Kidney (tissue), 14 donors: ENCODE measurements around the gene PARP12. TPM values are rescaled to one million over a fixed set of nuclear protein-coding genes. Genes with fewer than 3 reads are reported as not detected.

Source experiments
- DNase-seq, 5 donors: peaks; one replicate each; pipeline ENCODE4 v3.0.0-alpha.2; 2013 to 2020
- FAIRE-seq: peaks from 2 replicates; lab custom pipeline; 2012; peaks lifted over from hg19 to GRCh38; lab: Jason Lieb, UNC
- H3K27ac ChIP-seq, 2 donors: one replicate each; pipeline ENCODE4 v1.7.0; 2013; ENCODE audit warnings: low read depth in 2 of 2, low read length in 2 of 2, inconsistent platforms in 1 of 2
- H3K27me3 ChIP-seq: one replicate; pipeline ENCODE4 v1.7.1; 2013; ENCODE audit warnings: low read length, inconsistent platforms; ENCODE audit not compliant: control insufficient read depth, insufficient read depth
- H3K36me3 ChIP-seq, 3 donors: one replicate each; pipeline versions ENCODE4 v1.7.0 to v1.7.1; 2013; ENCODE audit warnings: low read length in 3 of 3, control low read depth in 1 of 3, inconsistent platforms in 1 of 3; ENCODE audit not compliant: insufficient read depth in 3 of 3, control insufficient read depth in 2 of 3
- H3K4me1 ChIP-seq, 3 donors: one replicate each; pipeline versions ENCODE4 v1.7.0 to v1.7.1; 2013; ENCODE audit warnings: low read length in 3 of 3, inconsistent platforms in 1 of 3, low read depth in 1 of 3; ENCODE audit not compliant: control insufficient read depth in 2 of 3, insufficient read depth in 2 of 3
- H3K4me3 ChIP-seq, 3 donors: one replicate each; pipeline versions ENCODE4 v1.7.0 to v1.8.1; 2013; ENCODE audit warnings: low read length in 3 of 3, control low read depth in 1 of 3, inconsistent platforms in 1 of 3
- H3K9ac ChIP-seq, 3 donors: one replicate each; pipeline versions ENCODE4 v1.7.0 to v1.7.1; 2013; ENCODE audit warnings: low read length in 3 of 3, control low read depth in 1 of 3, inconsistent platforms in 1 of 3
- H3K9me3 ChIP-seq, 3 donors: one replicate each; pipeline versions ENCODE4 v1.7.0 to v1.7.1; 2013; ENCODE audit warnings: low read length in 3 of 3, control low read depth in 1 of 3, inconsistent platforms in 1 of 3; ENCODE audit not compliant: control insufficient read depth in 2 of 3, insufficient read depth in 1 of 3
- intact Hi-C: fragments of 100-400 bp; cut with DNase I; formaldehyde crosslinking; loops from one replicate; pipeline ENCODE4 v1.11.1; 2022
- polyA plus RNA-seq: library from polyadenylated mRNA; stranded (reverse); fragments of 350-450 nt; fragmentation: Illumina TruSeq; extraction: RNeasy Lipid Tissue Mini Kit (QIAGEN cat#74804); gene quantifications from one replicate; pipeline ENCODE4 v1.2.3, GENCODE V29; 2014; ENCODE audit warnings: low read depth, low replicate concordance; ENCODE audit not compliant: insufficient read depth
- total RNA-seq: library from RNA; stranded (reverse); fragmentation: NEBNext Ultra II Directional; extraction: Animal tissue kit (Norgen Biotek cat#: 25700); gene quantifications from one replicate; pipeline ENCODE4 v1.2.1, GENCODE V29; 2021
- TF ChIP-seq, protein P1 (sequence below): IDR thresholded peaks from 3 replicates; pipeline ENCODE4 v1.5.1; 2012; ENCODE audit warnings: mild to moderate bottlenecking, moderate library complexity, borderline replicate concordance; ENCODE audit not compliant: insufficient read depth; ENCODE audit errors: extremely low read depth
- donor health status: control.
- donor health status: control.
- donor health status: control.
- donor health status: control.
- donor health status: control.
- donor health status: DM: yes; HTN: yes; CAD: no.
- donor health status: Normal renal cell carcinoma (clear cell type).

Gene PARP12
- total and polyA plus RNA-seq, 2 donors from 2014 or later: 15.2 to 40.2 TPM

DNA sequence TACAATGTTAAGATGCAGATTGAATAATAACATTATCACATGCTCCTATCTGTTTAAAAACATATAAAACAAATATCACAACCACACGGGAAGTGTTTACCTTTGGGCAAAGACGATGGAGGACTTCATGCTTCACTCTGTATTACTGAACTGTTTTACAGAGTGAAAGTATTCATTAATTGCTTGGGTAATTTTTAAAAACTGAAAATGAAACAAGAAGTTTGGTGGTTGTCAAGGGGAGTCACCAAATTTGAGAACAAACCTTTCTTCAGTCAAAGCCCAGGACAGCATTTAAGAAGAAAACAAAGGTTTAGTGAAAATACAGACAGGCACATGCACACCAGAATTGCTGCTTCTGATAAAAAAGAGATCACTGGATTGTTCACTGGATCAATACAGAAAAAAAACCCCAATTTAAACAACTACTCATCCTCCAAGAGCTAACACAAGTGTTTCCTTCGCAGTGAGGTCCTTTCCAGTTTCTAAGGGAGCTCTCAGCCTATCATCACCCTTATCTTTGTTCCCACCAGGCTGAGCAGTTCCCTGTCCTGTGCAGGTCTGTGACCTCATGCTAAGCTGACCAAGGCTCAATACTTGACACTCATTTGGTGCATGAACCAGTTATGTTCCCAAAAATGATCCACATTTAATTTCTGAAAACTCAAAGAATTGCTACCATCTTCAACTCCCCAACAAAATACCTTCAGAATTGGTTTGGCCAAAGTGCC, 8.8 kb downstream of the PARP12 start:
- Histone ChIP-seq H3K9me3 (no peaks in the 10 kb centered on the region), H3K36me3 (peaks cover 0 to 6% (median 0%) of the 10 kb centered on the region in 3 donors), H3K9ac (no peak overlapping the region), H3K4me3 (no peak overlapping the region), H3K27ac (no peak overlapping the region), H3K4me1 (no peaks in the 10 kb centered on the region), H3K27me3 (no peaks in the 10 kb centered on the region)
- DNase-seq (no peak), FAIRE-seq (no peak)
- intact Hi-C loops: no loop called here
- TF ChIP-seq, protein P1, sequence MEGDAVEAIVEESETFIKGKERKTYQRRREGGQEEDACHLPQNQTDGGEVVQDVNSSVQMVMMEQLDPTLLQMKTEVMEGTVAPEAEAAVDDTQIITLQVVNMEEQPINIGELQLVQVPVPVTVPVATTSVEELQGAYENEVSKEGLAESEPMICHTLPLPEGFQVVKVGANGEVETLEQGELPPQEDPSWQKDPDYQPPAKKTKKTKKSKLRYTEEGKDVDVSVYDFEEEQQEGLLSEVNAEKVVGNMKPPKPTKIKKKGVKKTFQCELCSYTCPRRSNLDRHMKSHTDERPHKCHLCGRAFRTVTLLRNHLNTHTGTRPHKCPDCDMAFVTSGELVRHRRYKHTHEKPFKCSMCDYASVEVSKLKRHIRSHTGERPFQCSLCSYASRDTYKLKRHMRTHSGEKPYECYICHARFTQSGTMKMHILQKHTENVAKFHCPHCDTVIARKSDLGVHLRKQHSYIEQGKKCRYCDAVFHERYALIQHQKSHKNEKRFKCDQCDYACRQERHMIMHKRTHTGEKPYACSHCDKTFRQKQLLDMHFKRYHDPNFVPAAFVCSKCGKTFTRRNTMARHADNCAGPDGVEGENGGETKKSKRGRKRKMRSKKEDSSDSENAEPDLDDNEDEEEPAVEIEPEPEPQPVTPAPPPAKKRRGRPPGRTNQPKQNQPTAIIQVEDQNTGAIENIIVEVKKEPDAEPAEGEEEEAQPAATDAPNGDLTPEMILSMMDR: no peak

DNA sequence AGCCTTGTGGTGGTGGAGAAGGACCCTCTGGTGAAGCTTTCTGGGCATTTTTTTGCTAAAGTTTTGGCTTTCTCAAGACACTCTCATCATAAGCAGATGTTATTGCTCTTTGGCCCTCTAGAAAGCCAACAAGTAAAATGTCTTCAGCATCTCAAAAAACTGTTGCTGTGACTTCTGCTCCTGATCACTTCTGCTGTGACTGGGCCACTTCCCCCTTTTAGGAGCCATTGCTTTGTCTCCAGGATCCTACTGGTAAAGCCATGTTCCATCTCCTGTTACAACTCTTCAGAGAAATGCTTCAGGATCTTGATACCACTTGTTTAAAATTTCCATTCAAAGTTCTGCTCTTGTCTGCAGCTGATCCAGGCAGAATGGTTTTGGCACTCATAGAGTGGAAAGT, 10.9 kb downstream of the PARP12 start:
- Histone ChIP-seq H3K4me3 (no peak overlapping the region), H3K9ac (no peak overlapping the region), H3K9me3 (no peaks in the 10 kb centered on the region), H3K27ac (no peak overlapping the region), H3K36me3 (peaks cover 0 to 2% (median 0%) of the 10 kb centered on the region in 3 donors), H3K4me1 (no peaks in the 10 kb centered on the region), H3K27me3 (no peaks in the 10 kb centered on the region)
- intact Hi-C loops: no loop called here
- FAIRE-seq (no peak), DNase-seq (no peak)
- TF ChIP-seq, protein P1: no peak

DNA sequence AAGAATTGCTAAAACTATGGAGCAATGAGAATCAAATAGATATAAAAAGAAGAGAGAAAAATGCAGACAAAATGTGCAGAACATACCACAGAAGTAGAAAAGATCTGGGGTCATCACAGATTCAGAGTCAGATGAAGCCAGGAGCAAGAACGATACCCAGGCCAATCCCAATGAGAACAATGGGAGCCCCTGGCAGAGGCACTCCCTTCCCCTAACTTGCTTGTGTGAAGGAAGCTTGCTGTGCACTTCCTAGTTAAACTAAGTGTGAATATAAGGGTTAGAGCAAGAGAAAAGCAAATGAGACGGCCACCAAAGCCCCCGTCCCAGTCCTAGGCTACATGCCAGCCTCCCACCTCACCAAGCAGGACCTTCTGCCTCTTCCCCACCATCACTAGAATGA, 12.7 kb downstream of the PARP12 start:
- Histone ChIP-seq H3K9me3 (no peaks in the 10 kb centered on the region), H3K4me1 (peaks cover 0 to 4% (median 2%) of the 10 kb centered on the region in 3 donors), H3K9ac (no peak overlapping the region), H3K27ac (no peak overlapping the region), H3K27me3 (no peaks in the 10 kb centered on the region), H3K36me3 (peaks cover 0 to 2% (median 0%) of the 10 kb centered on the region in 3 donors), H3K4me3 (no peak overlapping the region)
- DNase-seq (no peak), FAIRE-seq (no peak)
- TF ChIP-seq, protein P1: no peak
- intact Hi-C loops: no loop called here
